H9 (cell line): Measurements from ENCODE around the gene NARS2. TPM values are rescaled to one million over a fixed set of nuclear protein-coding genes. Genes with fewer than 3 reads are reported as not detected.

Experiments used
- DNase-seq: peaks from one replicate; pipeline ENCODE4 v3.0.0-alpha.2; 2017
- H2AFZ ChIP-seq: one replicate; pipeline ENCODE4 v1.6.1; 2013; ENCODE audit warnings: mild to moderate bottlenecking, low read length, control low read depth, moderate library complexity
- H2AK5ac ChIP-seq: 2 replicates; pipeline ENCODE4 v1.6.1; 2013; ENCODE audit warnings: low read length, control low read depth, mixed read lengths; ENCODE audit not compliant: insufficient read length
- H2BK120ac ChIP-seq: one replicate; pipeline ENCODE4 v1.6.1; 2013; ENCODE audit warnings: low read depth, mild to moderate bottlenecking, low read length, control low read depth, inconsistent platforms; ENCODE audit not compliant: poor library complexity, severe bottlenecking
- H2BK12ac ChIP-seq: 2 replicates; pipeline ENCODE4 v1.6.1; 2013; ENCODE audit warnings: low read length, control low read depth, mixed read lengths, low read depth; ENCODE audit not compliant: insufficient read length
- H2BK15ac ChIP-seq: 2 replicates; pipeline ENCODE4 v1.6.1; 2013; ENCODE audit warnings: low read depth, low read length, control low read depth
- H2BK20ac ChIP-seq: one replicate; pipeline ENCODE4 v1.6.1; 2013; ENCODE audit warnings: low read depth, mild to moderate bottlenecking, low read length, control low read depth, inconsistent platforms; ENCODE audit not compliant: poor library complexity, severe bottlenecking
- H2BK5ac ChIP-seq: 2 replicates; pipeline ENCODE4 v1.6.1; 2013; ENCODE audit warnings: low read length, control low read depth, mixed read lengths; ENCODE audit not compliant: insufficient read length
- H3K14ac ChIP-seq: 2 replicates; pipeline ENCODE4 v1.6.1; 2013; ENCODE audit warnings: low read length, control low read depth; ENCODE audit not compliant: insufficient read depth
- H3K18ac ChIP-seq: 2 replicates; pipeline ENCODE4 v1.6.1; 2013; ENCODE audit warnings: low read depth, mild to moderate bottlenecking, mixed read lengths, low read length, control low read depth; ENCODE audit not compliant: insufficient read length
- H3K23ac ChIP-seq: 2 replicates; pipeline ENCODE4 v1.6.1; 2013; ENCODE audit warnings: low read length, control low read depth, mixed read lengths, low read depth; ENCODE audit not compliant: insufficient read length
- H3K23me2 ChIP-seq: 2 replicates; pipeline ENCODE4 v1.6.1; 2013; ENCODE audit warnings: low read depth, mild to moderate bottlenecking, mixed read lengths, low read length, control low read depth; ENCODE audit not compliant: insufficient read length, poor library complexity, severe bottlenecking
- H3K27ac ChIP-seq: 2 replicates; pipeline ENCODE4 v1.5.1; 2013; ENCODE audit warnings: low read length, control low read depth, mixed read lengths, low read depth; ENCODE audit not compliant: insufficient read length
- H3K27me3 ChIP-seq: 2 replicates; pipeline ENCODE4 v1.6.1; 2013; ENCODE audit warnings: low read length, control low read depth, inconsistent platforms; ENCODE audit not compliant: insufficient read depth
- H3K4ac ChIP-seq: 2 replicates; pipeline ENCODE4 v1.6.1; 2013; ENCODE audit warnings: low read depth, mild to moderate bottlenecking, control low read depth, inconsistent platforms, low read length, moderate library complexity
- H3K4me1 ChIP-seq: 2 replicates; pipeline ENCODE4 v1.6.1; 2013; ENCODE audit warnings: low read length, control low read depth, inconsistent platforms; ENCODE audit not compliant: insufficient read depth
- H3K4me2 ChIP-seq: 2 replicates; pipeline ENCODE4 v1.6.1; 2013; ENCODE audit warnings: low read length, control low read depth, mixed read lengths; ENCODE audit not compliant: insufficient read length, insufficient read depth
- H3K56ac ChIP-seq: 2 replicates; pipeline ENCODE4 v1.6.1; 2013; ENCODE audit warnings: low read depth, mild to moderate bottlenecking, mixed read lengths, low read length, control low read depth; ENCODE audit not compliant: insufficient read length
- H3K79me1 ChIP-seq: 2 replicates; pipeline ENCODE4 v1.6.1; 2013; ENCODE audit warnings: low read depth, mild to moderate bottlenecking, moderate library complexity, low read length, control low read depth, inconsistent platforms; ENCODE audit not compliant: insufficient read depth, poor library complexity, severe bottlenecking
- H3K79me2 ChIP-seq: 2 replicates; pipeline ENCODE4 v1.6.1; 2013; ENCODE audit warnings: low read length, control low read depth, inconsistent platforms; ENCODE audit not compliant: insufficient read depth
- H3K9ac ChIP-seq: 2 replicates; pipeline ENCODE4 v1.6.1; 2013; ENCODE audit warnings: low read length, control low read depth, mixed read lengths; ENCODE audit not compliant: insufficient read length; ENCODE audit errors: extremely low read depth
- H3K9me3 ChIP-seq: one replicate; pipeline ENCODE4 v1.6.1; 2013; ENCODE audit warnings: low read depth, low read length, inconsistent platforms; ENCODE audit not compliant: control insufficient read depth
- H3T11ph ChIP-seq: one replicate; pipeline ENCODE4 v1.6.1; 2013; ENCODE audit warnings: mild to moderate bottlenecking, low read length, control low read depth, inconsistent platforms
- H4K20me1 ChIP-seq: one replicate; pipeline ENCODE4 v1.6.1; 2013; ENCODE audit not compliant: control insufficient read depth, insufficient read length, insufficient read depth
- H4K5ac ChIP-seq: 2 replicates; pipeline ENCODE4 v1.6.1; 2013; ENCODE audit warnings: low read depth, mild to moderate bottlenecking, mixed read lengths, low read length, control low read depth; ENCODE audit not compliant: insufficient read length
- H4K8ac ChIP-seq: replicated peaks from 2 replicates; pipeline ENCODE4 v1.6.1; 2013; ENCODE audit warnings: low read length, control low read depth, mixed read lengths, low read depth; ENCODE audit not compliant: insufficient read length
- H4K91ac ChIP-seq: 2 replicates; pipeline ENCODE4 v1.6.1; 2013; ENCODE audit warnings: low read depth, mild to moderate bottlenecking, moderate library complexity, mixed read lengths, low read length, control low read depth; ENCODE audit not compliant: insufficient read length
- H3K27ac Mint-ChIP-seq, 3 experiments: 2 replicates in 2 of 3; 3 replicates in 1 of 3; pipeline ENCODE4 v1.8.0; 2020 to 2021; ENCODE audit warnings: mixed read lengths in 3 of 3, mild to moderate bottlenecking in 1 of 3, moderate library complexity in 1 of 3
- H3K27me3 Mint-ChIP-seq: 2 replicates; pipeline ENCODE4 v1.8.0; 2021; ENCODE audit warnings: low read depth, mild to moderate bottlenecking, moderate library complexity, mixed read lengths
- H3K36me3 Mint-ChIP-seq, 3 experiments: 2 replicates in 2 of 3; 3 replicates in 1 of 3; pipeline ENCODE4 v1.8.0; 2020 to 2021; ENCODE audit warnings: low read depth in 3 of 3, mixed read lengths in 3 of 3; ENCODE audit not compliant: insufficient read depth in 1 of 3
- H3K4me1 Mint-ChIP-seq, 2 experiments: 2 replicates each; pipeline ENCODE4 v1.8.0; 2020; ENCODE audit warnings: mixed read lengths in 2 of 2
- H3K4me3 Mint-ChIP-seq, 2 experiments: 2 replicates in 1 of 2; 3 replicates in 1 of 2; pipeline ENCODE4 v1.8.0; 2020 to 2021; ENCODE audit warnings: mild to moderate bottlenecking in 2 of 2, mixed read lengths in 2 of 2, moderate library complexity in 1 of 2
- H3K9me3 Mint-ChIP-seq, 2 experiments: 2 replicates in 1 of 2; 3 replicates in 1 of 2; pipeline ENCODE4 v1.8.0; 2020; ENCODE audit warnings: mild to moderate bottlenecking in 2 of 2, mixed read lengths in 2 of 2, moderate library complexity in 1 of 2
- WGBS: extraction: QIAGEN DNeasy Blood & Tissue Kit; methylation state at CpG from one replicate; pipeline ENCODE4 v1.1.7; 2013; ENCODE audit warnings: missing lambda C conversion rate, low lambda C conversion rate, mixed read lengths; ENCODE audit not compliant: insufficient read length; ENCODE audit errors: extremely low coverage; 5-methylcytosine and 5-hydroxymethylcytosine counted together
- total RNA-seq: library from RNA; stranded (reverse); gene quantifications from 2 replicates; pipeline ENCODE4 v1.2.1, GENCODE V29; 2021
- TF ChIP-seq, protein P1 (sequence below): fragments of 200-600 bp; sonication (generic); conservative IDR thresholded peaks from 3 replicates; pipeline ENCODE4 v1.8.0; 2021; ENCODE audit warnings: antibody characterized with exemption, mild to moderate bottlenecking

The NARS2 gene
- total RNA-seq, 1 experiment from 2014 or later, result 29.7 TPM

DNA sequence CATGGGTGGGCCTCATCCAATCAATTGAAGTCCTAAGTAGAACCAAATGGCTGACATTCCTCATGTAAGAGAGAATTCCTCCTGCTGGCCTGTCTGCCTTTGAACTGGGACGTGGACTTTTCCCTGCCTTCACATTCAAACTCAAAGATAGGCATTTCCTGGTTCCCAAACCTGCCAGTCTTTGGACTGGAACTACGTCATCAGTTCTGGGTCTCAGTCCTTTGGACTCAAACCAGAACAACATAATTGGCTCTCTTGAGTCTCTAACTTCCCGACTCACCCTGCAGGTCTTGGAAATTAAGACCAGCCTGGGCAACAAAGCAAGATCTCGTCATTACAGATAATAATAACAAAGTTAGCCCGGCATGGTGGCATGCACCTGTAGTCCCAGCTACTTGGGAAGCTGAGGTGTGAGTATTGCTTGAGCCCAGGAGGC, 38.7 kb upstream of the NARS2 start:
- Histone ChIP-seq H3T11ph (no peak overlapping the region), H3K56ac (no peak overlapping the region), H2BK15ac (no peak overlapping the region), H3K23me2 (no peaks in the 10 kb centered on the region), H4K8ac (no peak overlapping the region), H3K4ac (no peak overlapping the region), H3K18ac (no peak overlapping the region), H3K4me2 (no peak overlapping the region), H3K27me3 (no peaks in the 10 kb centered on the region), H2BK12ac (no peak overlapping the region), H2BK5ac (no peak overlapping the region), H3K9ac (no peak overlapping the region), H2BK20ac (no peak overlapping the region), H3K79me2 (no peaks in the 10 kb centered on the region), H3K4me1 (no peaks in the 10 kb centered on the region), H4K5ac (no peak overlapping the region), H3K23ac (no peak overlapping the region), H4K91ac (no peak overlapping the region), H2AFZ (no peak overlapping the region), H4K20me1 (no peaks in the 10 kb centered on the region), H2AK5ac (no peak overlapping the region), H3K27ac (no peak overlapping the region), H2BK120ac (no peak overlapping the region), H3K9me3 (no peaks in the 10 kb centered on the region), H3K79me1 (no peaks in the 10 kb centered on the region), H3K14ac (no peak overlapping the region)
- Mint-ChIP-seq H3K9me3 (peaks cover 0 to 4% of the 10 kb centered on the region in 2 experiments; a peak in 4 of 5 replicates), H3K27me3 (peaks cover 3% of the 10 kb centered on the region; the same call in 1 of the 2 replicates), H3K36me3 (no peaks in the 10 kb centered on the region; a peak in 1 of 7 replicates), H3K4me3 (no peak overlapping the region), H3K27ac (no peak overlapping the region), H3K4me1 (no peaks in the 10 kb centered on the region)
- WGBS, result no CpG with 5 or more reads among the region's 5 CpGs
- no peak for DNase-seq
- TF ChIP-seq, protein P1, sequence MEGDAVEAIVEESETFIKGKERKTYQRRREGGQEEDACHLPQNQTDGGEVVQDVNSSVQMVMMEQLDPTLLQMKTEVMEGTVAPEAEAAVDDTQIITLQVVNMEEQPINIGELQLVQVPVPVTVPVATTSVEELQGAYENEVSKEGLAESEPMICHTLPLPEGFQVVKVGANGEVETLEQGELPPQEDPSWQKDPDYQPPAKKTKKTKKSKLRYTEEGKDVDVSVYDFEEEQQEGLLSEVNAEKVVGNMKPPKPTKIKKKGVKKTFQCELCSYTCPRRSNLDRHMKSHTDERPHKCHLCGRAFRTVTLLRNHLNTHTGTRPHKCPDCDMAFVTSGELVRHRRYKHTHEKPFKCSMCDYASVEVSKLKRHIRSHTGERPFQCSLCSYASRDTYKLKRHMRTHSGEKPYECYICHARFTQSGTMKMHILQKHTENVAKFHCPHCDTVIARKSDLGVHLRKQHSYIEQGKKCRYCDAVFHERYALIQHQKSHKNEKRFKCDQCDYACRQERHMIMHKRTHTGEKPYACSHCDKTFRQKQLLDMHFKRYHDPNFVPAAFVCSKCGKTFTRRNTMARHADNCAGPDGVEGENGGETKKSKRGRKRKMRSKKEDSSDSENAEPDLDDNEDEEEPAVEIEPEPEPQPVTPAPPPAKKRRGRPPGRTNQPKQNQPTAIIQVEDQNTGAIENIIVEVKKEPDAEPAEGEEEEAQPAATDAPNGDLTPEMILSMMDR, result no peak
